Right atrium auricular region (tissue), 2 donors: ENCODE data around the gene SIRT2. TPM values are rescaled to one million over a fixed set of nuclear protein-coding genes. Genes with fewer than 3 reads are reported as not detected.
"Not testable (repeated sequence)": the region's sequence is repeated elsewhere in the genome, so short reads cannot be mapped to it uniquely, and the experiment has no call there.

ENCODE experiments used
- DNase-seq: peaks from one replicate; pipeline ENCODE4 v3.0.0-alpha.2; 2019; ENCODE audit warnings: low spot score
- H3K27ac ChIP-seq, 2 donors: fragments of 200-600 bp; sonication (generic); 1 replicate in 1 of 2; 2 replicates in 1 of 2; pipeline ENCODE4 v1.5.1; 2016 to 2019
- H3K27me3 ChIP-seq, 2 donors: fragments of 200-600 bp; sonication (generic); one replicate each; pipeline versions ENCODE4 v1.5.1 to v1.6.0; 2017 to 2019
- H3K36me3 ChIP-seq: fragments of 200-600 bp; sonication (generic); one replicate; pipeline ENCODE4 v1.5.1; 2016
- H3K4me1 ChIP-seq, 2 donors: fragments of 200-600 bp; sonication (generic); one replicate each; pipeline versions ENCODE4 v1.5.1 to v1.6.0; 2017 to 2019
- H3K4me3 ChIP-seq, 2 donors: fragments of 200-600 bp; sonication (generic); 1 replicate in 1 of 2; 2 replicates in 1 of 2; pipeline ENCODE4 v1.5.1; 2017 to 2019; ENCODE audit warnings: mild to moderate bottlenecking in 1 of 2, moderate library complexity in 1 of 2
- H3K9me3 ChIP-seq, 2 donors: fragments of 200-600 bp; sonication (generic); one replicate each; pipeline ENCODE4 v1.5.1; 2019
- CTCF ChIP-seq, 2 donors: fragments of 200-600 bp; sonication (generic); IDR thresholded peaks; one replicate each; pipeline ENCODE4 v1.5.1; 2019; ENCODE audit warnings: antibody characterized with exemption in 2 of 2
- total RNA-seq, 2 donors: library from RNA; depleted of rRNA; stranded (reverse); fragments of >200 nt; gene quantifications; one replicate each; pipeline ENCODE4 v1.1.0, GENCODE V29; 2016

The SIRT2 gene
- total RNA-seq, 2 donors from 2014 or later: 91.5 to 170 TPM

GRCh38 chr19:38878575-38879399, 20.6 kb downstream of the SIRT2 start:
- H3K27me3 ChIP-seq: no peaks in the 10 kb centered on the region
- peaks cover 0 to 15% of the 10 kb centered on the region in 2 donors for H3K4me1 ChIP-seq
- H3K4me3 ChIP-seq: no peak overlapping the region
- peaks cover 33% of the 10 kb centered on the region for H3K36me3 ChIP-seq
- no peak for DNase-seq
- no peaks in the 10 kb centered on the region for H3K9me3 ChIP-seq
- TF ChIP-seq CTCF (IDR thresholded peaks at IDR 0.05): no peak
- peak overlapping the region in 1 of 2 donors; percentile 3 for H3K27ac ChIP-seq

- Histone ChIP-seq H3K27me3 (no peaks in the 10 kb centered on the region), H3K4me1 (peaks cover 0 to 20% of the 10 kb centered on the region in 2 donors), H3K9me3 (no peaks in the 10 kb centered on the region), H3K36me3 (peaks cover 27% of the 10 kb centered on the region), H3K4me3 (no peak within 1 kb of the TSS), H3K27ac (peak within 1 kb of the TSS in 1 of 2 donors; percentile 3)
- no peak for DNase-seq
- TF ChIP-seq CTCF (IDR thresholded peaks at IDR 0.05): no peak
These were observed 21.4 kb downstream of the SIRT2 start, which contains the start of gene RINL for GRCh38 chr19:38877781-38878574. Gene RINL (minus strand): TSS chr19:38878275. CDS start chr19:38876742, 1,533 bp downstream.

DNA sequence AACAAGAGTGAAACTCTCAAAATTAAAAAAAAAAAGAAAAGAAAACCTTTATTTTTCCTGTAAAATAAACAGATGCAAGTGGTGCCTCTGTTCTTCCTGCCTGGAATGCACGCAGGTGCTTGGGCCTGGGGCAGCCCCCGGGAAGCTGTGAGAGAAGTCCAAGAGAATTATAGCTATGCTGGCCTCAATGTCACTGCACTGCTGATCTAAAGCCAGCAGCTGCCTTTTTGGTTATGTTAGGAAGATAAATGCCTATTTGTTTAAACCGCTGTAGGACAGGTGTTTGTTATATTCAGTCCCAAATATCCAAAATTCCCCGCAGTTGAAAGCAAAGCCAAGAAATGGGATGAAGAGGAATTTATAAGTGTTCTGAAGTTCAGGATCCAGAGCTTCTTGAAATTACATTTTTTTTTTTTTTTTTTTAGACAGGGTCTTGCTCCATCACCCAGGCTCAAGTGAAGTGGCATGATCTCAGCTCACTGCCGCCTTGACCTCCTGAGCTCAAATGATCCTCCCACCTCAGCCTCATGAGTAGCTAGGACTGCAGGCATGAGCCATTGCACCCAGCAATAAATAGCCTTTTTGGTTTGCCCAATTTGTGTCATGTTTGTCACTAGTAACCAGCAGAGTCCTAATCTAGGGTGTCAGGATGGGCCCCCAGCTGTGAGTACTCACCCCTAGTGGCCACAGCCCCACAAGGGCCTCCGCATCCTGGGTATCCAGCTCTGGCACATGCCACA, 23.6 kb downstream of the SIRT2 start:
- H3K27ac ChIP-seq: no peak overlapping the region
- no peak overlapping the region for H3K4me3 ChIP-seq
- H3K4me1 ChIP-seq: peaks cover 0 to 20% of the 10 kb centered on the region in 2 donors
- no peak for DNase-seq
- TF ChIP-seq CTCF (IDR thresholded peaks at IDR 0.05): no peak
- H3K36me3 ChIP-seq: peaks cover 6% of the 10 kb centered on the region
- no peaks in the 10 kb centered on the region for H3K27me3 ChIP-seq
- H3K9me3 ChIP-seq: no peaks in the 10 kb centered on the region

DNA sequence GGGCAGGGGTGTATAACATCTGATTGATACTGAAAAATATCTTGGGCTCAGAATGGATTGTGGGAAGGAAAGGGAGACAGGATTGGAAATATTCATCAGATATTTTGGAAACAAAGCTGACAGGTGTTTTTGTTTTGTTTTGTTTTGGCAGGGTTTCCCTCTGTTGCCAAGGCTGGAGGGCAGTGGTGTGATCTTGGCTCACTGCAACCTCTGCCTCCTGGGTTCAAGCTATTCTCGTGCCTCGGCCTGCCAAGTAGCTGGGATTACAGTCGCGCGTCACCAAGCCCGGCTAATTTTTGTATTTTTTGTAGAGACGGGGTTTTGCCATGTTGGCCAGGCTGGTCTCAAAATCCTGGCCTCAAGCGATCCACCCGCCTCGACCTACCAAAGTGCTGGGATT, 26.0 kb downstream of the SIRT2 start:
- not testable (repeated sequence) for H3K9me3 ChIP-seq, H3K4me3 ChIP-seq, H3K27me3 ChIP-seq, H3K36me3 ChIP-seq, H3K27ac ChIP-seq, DNase-seq
- peaks cover 0 to 34% of the 10 kb centered on the region in 2 donors for H3K4me1 ChIP-seq

DNA sequence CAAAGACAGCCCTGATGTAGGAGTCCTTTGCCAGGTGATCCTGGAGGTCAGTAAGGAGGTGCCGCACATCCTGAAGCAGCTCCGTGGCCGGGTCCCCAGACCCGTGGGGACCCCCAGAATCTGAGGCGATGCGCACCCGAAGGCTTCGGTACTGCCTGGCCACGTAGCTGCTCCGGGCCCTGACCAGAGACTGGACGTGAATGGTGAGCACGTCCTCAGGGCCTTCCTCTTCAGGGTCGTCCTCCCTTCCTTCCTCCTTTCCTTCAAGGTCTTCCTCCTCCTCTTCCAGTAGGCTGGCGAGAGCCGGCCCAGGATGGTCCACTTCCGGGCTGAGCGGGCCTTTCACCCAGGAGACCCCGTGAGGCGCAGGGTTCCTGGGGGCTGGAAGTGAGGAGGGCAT, 28.8 kb downstream of the SIRT2 start:
- Histone ChIP-seq H3K4me3 (no peak overlapping the region), H3K9me3 (no peaks in the 10 kb centered on the region), H3K4me1 (peaks cover 0 to 24% of the 10 kb centered on the region in 2 donors), H3K36me3 (no peaks in the 10 kb centered on the region), H3K27ac (peak overlapping the region in 1 of 2 donors; percentile 24), H3K27me3 (no peaks in the 10 kb centered on the region)
- no peak for TF ChIP-seq CTCF (IDR thresholded peaks at IDR 0.05)
- DNase-seq: no peak
